Kidney capillary endothelial cell (primary cell): ENCODE data around the gene PLXND1.
"Not testable (repeated sequence)": the region's sequence is repeated elsewhere in the genome, so short reads cannot be mapped to it uniquely, and the experiment has no call there.

ENCODE experiments used
- DNase-seq: peaks from one replicate; pipeline ENCODE4 v3.0.0-alpha.2; 2018; ENCODE audit warnings: low spot score

The PLXND1 gene

DNA sequence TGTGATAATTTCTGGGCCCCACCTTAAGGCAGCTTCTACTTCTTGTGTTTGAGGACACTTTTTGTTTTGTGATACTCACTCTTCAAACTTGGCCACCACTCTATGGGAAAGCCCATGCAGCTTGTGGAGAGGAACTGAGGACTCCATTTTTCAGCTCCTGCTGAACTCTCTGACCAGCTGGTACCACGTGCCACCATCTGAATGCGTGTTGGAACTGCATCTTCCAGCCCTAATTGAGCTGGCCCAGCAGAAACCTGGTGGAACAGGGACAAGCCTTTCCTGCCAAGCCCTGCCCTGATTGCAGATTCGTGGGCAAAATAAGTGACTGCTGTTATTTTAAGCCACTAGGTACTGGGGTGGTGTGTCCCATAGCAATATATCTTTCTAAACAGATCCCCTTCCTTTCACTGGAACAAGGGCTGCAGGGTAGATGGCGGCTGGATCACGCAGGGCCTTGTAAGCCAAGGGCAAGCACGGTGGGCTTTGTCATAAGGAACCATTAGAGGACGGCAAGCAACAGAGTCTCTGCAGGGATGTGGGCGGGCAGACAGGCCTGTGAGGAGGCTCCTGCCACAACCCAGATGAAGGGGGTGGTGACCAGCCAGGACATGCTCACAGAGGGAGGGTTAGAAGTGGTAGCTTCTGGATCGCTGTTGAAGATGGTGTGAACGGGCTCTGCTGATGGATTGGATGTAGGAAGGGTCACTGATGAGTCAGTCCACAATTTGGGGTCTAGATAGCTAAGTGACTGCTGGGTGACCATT, 54.0 kb downstream of the PLXND1 start:
- DNase-seq = no peak

DNA sequence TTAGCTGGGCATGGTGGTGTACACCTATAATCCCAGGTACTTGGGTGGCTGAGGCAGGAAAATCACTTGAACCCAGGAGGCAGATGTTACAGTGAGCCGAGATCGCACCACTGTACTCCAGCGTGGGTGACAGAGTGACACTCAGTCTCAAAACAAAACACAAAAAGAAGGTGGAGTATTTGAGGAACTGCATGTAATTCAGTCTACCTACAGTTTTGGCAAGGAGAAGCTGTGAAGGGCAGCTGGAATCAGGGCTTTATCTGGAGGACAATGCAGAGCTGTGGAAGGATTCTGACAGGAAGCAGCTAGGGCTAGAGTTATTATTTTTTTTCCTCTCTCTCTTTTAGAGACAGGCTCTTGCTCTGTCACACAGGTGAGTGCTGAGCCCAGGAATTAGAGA, 56.7 kb downstream of the PLXND1 start:
- DNase-seq = no peak

DNA sequence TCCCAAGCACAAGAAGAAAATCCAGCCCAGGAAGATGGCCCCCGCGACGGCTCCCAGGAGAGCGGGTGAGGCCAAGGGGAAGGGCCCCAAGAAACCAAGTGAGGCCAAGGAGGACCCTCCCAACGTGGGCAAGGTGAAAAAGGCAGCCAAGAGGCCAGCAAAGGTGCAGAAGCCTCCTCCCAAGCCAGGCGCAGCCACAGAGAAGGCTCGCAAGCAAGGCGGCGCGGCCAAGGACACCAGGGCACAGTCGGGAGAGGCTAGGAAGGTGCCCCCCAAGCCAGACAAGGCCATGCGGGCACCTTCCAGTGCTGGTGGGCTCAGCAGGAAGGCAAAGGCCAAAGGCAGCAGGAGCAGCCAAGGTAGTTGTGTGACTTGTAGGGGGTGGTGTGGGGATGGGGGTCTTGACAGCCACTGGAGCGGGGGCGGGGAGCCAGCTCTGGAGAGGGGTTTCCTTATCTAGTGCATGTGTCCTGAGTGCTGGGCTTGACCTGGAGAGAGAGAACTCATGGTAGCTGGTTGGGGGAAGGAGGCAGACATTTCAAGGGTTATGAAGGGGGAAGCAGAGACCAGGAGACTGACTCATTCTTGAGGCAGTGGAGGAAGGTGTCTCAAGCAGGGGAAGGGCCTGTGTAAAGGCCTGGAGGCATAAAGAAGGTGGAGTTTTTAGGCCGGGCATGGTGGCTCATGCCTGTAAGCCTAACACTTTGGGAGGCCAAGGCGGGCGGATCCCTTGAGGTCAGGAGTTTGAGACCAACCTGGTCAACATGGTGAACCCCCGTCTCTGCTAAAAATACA, 57.3 kb downstream of the PLXND1 start:
- no peak for DNase-seq

DNA sequence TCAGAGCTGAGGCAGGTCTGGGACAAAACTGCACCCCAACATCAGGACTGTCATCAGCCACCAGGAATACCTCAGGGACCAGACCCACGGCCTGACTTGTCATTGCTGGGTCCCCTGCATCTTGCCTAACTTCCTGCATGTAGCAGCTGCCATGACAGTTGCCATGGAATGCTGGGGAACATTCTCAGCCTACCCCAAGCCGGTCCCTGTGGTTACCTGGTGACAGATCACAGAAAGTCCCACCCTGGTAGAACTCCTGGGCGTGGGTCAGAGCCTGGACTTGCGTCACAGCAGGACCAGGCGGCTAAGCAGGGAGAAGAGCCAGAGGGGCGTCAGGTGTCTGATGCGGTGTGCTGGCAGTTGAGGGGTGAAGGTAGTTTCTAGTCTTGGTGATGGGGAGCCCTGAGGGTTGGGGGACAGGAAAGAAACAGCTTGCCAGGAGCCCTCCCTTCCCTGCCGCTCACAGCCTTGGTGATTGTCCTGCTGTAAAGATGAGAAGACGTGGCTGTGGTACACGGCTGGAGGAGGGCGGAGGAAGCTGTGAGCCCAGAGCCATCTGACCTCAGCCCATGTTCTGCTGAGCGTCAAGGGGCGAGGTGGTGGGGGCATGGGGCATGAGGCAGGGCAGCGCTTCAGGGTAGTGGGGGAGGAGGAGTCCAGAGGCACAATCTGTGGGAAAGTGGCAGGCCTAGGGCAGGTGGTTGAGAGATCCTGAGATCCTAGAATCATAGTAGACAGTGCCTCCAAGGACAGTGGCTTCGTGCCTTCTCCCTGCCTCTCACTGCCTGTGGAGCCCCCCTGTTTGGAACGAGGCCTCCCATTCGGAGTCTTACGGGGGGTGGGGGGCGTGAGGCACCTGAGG, 58.1 kb downstream of the PLXND1 start:
- DNase-seq = no peak

DNA sequence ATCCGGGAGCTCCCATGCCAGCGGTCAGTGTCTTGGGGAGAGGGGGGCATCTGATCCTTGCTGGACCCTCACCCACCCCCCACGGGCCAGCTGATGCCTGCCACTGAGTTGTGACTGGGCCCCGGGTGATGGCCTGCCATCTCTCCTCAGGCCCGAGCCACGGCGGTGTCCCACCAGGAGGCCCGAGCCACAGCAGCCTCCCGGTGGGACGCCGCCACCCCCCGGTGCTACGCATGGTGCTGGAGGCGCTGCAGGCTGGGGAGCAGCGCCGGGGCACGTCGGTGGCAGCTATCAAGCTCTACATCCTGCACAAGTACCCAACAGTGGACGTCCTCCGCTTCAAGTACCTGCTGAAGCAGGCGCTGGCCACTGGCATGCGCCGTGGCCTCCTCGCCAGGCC, 59.2 kb downstream of the PLXND1 start:
- no peak for DNase-seq

DNA sequence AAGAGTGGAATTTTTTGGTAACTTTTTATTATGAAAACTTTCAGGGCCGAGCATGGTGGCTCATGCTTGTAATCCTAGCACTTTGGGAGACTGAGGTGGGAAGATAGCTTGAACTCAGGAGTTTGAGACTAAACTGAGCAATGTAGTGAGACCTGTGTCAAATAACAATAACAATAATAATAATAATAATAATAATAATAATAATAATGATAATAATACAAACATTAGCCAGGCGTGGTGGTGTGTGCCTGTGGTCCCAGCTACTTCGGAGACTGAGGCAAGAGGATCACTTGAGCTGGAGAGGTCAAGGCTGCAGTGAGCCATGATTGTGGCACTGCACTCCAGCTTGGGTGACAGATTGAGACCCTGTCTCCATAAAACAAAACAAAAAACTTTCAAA, 60.5 kb downstream of the PLXND1 start:
- not testable (repeated sequence) for DNase-seq

DNA sequence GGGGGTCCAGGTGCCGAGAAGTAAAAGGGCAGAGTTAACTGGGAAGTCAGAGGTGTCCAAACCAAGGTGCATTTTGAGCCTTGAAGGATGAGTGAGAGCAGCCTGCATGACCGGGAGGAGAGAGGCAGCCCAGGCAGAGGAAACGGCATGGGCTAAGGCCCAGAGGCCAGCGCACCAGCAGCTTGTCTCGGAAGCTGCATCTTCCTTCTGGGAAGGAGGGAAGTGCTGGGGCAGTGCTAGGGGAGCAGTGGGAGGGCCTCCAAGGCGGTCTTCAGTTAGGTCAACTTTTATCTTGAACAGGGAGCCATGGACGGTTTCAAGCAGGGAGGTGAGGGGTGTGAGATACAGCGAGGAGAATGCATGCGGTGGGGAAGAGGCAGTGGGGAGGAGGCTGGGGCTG, 62.5 kb downstream of the PLXND1 start:
- DNase-seq = no peak

DNA sequence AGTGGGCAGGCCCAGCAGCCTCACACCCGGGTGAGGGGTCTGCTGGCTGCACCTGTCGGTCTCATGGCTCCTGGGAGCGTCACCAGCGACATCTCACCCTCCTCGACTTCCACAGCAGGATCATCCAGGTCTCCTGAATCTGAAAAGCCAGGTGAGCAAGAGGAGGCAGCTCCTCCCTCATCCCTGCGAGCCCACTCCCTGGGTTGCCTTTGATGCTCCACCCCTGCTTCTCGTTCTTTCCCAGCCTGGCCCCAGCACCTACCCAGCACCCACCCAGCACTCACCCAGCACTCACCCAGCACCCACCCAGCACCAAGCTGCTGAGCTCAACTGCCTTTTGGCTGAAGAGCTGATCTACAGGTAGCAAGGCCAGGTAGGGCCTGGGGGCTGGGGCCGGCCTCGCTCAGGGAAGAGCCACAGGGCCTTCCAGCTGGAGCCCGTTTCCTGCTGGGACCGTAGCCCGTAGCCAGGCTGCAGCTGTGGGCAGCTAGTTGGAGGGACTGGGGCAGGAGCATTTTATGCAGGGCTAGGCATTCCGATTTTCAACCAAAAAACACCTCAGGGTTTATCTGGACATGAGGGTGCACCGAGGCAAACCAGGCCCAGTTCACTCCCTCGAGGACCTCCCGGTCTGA, 63.2 kb downstream of the PLXND1 start, which contains the start of gene H1-8:
Gene H1-8 (plus strand): TSS at position 20 of the 635 bp plus-strand sequence. CDS start 44 bp downstream, at position 64.
- no peak for DNase-seq

DNA sequence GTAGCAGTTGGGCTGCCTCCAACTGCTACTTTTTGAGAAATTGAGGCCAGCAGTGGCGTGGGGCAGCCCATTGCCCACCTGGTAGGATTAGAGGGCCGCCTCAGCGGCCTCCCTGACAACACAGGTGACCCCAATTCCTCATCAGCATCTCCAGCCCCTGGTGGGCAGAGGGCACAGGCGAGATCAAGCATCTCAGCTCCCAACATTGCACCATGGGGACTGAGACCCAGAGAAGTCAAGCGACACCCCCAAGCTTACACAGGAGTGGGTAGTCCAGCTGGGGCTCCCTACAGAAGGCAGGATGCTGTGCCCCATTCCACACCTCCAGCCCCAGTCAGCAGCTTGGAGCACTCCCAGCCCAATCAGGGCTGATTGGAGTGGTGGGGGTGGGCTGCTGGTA, 63.7 kb downstream of the PLXND1 start:
- no peak for DNase-seq

DNA sequence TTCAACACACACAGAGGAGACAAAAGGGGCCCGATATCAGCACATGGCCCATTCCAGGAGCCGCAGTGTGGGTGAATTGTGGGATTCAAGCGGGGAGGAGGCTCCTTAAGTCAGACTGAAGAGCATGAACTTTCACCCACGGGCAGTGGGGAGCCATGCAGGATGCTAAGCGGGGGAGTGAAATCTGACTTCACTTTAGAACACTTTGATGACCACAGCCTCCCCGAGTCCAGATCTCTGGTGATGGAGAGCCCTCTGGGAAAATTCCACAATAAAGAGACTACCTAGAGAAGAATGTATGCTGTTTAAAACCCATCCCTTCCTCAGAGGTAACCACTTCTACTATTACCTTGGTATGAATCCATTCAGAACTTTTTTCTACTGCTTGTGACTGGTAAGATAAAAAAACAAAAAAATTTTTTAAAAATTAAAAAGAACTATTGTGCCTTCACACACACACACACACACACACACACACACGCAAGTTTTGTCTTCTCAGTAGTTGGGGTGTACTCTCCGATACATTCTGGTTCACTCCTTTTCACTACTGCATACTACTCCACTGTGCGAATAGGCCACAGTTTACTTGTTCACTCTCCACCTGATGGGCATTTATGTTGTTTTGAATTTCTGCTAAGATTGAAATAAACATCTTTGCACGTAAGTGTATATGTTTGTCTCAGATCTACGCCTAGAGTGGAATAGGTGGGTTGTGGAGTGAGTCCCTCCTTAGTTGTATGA, 65.5 kb downstream of the PLXND1 start:
- no peak for DNase-seq

DNA sequence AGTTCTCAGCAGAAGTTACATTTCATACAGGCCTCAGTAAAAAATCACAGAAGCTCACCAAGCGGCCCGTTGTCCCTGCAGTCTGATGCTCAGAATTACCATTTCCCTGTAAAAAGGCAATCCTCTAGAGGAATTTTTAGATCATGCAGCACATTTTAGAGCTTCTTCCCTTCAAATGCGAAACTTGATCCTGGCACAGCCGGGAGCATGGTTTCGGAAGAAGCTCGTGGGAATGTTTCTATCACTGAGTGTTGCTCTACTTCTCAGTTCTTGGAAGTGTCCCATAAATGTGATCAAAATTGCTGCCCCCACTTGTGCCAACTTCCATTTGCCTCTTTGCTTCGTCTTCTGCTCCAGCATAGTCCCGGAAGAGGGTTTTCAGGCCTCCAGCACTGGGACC, 67.3 kb downstream of the PLXND1 start:
- no peak for DNase-seq

DNA sequence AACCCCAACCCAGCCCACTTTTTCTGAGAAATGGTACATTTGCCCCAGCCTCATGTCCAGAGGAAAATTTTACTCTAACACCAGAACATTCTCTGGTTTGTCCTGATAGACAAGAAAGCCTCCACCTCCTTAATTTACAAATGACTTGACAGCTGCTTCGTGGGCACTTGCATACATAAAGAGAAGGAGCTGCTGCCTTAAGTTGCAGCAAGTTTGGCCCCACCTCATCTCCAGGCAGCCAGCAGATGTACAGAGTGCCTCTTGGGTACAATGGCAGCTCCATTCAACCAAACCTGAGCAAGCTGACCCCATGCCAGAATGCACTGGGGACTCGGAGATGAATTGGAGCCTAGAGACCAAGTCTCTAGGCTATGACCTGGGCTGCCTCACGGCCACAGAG, 69.7 kb downstream of the PLXND1 start:
- DNase-seq = no peak

DNA sequence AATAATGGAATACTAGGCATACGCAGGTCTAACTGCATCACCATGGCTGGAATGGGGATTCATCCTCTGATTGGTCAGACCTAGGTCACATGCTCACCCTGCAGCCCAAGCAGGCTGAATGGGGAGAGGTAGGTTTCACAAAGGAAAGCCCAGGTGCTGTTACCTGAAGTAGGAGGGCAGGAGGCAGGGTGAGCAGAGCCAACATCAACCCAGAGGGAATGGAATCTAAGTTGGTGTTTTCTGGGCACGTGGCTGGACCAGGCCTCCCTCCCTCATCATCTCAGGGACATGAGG, 70.2 kb downstream of the PLXND1 start:
- no peak for DNase-seq

DNA sequence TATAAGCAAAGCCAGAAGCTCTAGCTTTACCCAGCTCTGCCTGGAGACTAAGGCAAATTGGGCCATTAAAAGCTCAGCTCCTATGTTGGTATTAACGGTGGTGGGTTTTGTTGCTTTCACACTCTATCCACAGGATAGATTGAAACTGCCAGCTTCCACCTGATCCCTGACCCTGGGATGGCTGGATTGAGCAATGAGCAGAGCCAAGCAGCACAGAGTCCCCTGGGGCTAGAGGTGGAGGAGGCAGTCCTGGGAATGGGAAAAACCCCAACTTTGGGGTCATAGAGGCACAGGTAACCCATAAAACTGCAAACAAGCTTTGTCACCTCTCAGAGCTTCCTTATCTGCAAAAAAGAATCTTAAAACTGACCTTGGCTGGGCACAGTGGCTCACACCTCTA, 71.4 kb downstream of the PLXND1 start:
- no peak for DNase-seq

DNA sequence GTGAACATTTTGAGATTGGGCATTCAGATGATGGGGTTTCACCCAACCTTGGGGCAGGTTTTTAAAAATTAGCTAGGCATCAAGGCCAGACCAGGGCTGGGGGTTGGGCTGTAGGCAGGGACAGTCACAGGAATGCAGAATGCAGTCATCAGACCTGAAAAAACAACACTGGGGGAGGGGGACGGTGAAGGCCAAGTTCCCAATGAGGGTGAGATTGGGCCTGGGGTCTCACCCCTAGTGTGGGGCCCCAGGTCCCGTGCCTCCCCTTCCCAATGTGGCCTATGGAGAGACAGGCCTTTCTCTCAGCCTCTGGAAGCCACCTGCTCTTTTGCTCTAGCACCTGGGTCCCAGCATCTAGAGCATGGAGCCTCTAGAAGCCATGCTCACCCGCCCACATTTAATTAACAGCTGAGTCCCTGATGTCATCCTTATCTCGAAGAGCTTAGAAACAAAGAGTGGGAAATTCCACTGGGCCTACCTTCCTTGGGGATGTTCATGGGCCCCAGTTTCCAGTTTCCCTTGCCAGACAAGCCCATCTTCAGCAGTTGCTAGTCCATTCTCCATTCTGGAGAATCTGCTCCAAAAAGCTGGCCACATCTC, 71.9 kb downstream of the PLXND1 start:
- DNase-seq = no peak

DNA sequence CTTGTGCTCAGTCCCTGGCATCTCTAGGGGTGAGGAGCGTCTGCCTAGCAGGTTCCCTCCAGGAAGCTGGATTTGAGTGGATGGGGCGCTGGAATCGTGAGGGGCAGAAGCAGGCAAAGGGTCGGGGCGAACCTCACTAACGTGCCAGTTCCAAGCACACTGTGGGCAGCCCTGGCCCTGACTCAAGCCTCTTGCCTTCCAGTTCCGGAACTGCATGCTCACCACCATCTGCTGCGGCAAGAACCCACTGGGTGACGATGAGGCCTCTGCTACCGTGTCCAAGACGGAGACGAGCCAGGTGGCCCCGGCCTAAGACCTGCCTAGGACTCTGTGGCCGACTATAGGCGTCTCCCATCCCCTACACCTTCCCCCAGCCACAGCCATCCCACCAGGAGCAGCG, 73.1 kb downstream of the PLXND1 start:
- no peak for DNase-seq

DNA sequence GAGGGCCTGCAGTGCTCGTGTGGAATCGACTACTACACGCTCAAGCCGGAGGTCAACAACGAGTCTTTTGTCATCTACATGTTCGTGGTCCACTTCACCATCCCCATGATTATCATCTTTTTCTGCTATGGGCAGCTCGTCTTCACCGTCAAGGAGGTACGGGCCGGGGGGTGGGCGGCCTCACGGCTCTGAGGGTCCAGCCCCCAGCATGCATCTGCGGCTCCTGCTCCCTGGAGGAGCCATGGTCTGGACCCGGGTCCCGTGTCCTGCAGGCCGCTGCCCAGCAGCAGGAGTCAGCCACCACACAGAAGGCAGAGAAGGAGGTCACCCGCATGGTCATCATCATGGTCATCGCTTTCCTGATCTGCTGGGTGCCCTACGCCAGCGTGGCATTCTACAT, 74.2 kb downstream of the PLXND1 start:
- no peak for DNase-seq

DNA sequence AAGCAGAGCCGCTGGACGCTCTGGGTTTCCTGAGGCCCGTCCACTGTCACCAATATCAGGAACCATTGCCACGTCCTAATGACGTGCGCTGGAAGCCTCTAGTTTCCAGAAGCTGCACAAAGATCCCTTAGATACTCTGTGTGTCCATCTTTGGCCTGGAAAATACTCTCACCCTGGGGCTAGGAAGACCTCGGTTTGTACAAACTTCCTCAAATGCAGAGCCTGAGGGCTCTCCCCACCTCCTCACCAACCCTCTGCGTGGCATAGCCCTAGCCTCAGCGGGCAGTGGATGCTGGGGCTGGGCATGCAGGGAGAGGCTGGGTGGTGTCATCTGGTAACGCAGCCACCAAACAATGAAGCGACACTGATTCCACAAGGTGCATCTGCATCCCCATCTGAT, 74.8 kb downstream of the PLXND1 start:
- no peak for DNase-seq

DNA sequence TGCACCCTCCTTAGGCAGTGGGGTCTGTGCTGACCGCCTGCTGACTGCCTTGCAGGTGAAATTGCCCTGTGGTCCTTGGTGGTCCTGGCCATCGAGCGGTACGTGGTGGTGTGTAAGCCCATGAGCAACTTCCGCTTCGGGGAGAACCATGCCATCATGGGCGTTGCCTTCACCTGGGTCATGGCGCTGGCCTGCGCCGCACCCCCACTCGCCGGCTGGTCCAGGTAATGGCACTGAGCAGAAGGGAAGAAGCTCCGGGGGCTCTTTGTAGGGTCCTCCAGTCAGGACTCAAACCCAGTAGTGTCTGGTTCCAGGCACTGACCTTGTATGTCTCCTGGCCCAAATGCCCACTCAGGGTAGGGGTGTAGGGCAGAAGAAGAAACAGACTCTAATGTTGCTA, 75.7 kb downstream of the PLXND1 start:
- no peak for DNase-seq

DNA sequence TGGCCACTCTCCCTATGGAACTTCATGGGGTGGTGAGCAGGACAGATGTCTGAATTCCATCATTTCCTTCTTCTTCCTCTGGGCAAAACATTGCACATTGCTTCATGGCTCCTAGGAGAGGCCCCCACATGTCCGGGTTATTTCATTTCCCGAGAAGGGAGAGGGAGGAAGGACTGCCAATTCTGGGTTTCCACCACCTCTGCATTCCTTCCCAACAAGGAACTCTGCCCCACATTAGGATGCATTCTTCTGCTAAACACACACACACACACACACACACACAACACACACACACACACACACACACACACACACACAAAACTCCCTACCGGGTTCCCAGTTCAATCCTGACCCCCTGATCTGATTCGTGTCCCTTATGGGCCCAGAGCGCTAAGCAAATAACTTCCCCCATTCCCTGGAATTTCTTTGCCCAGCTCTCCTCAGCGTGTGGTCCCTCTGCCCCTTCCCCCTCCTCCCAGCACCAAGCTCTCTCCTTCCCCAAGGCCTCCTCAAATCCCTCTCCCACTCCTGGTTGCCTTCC, 76.2 kb downstream of the PLXND1 start:
- no peak for DNase-seq
